ENCODE data around the gene DHH.
"Not testable (repeated sequence)": the region's sequence is repeated elsewhere in the genome, so short reads cannot be mapped to it uniquely, and the experiment has no call there.

DHH gene

GRCh38 chr12:49094160-49094974 lies at the start of gene DHH:
DHH (minus strand) TSS chr12:49094801; CDS start chr12:49094512, 289 bp downstream.
- H3K4me1 Mint-ChIP-seq = peaks cover 35% of the 10 kb centered on the region
- peak within 1 kb of the TSS; percentile 35 for H3K4me3 Mint-ChIP-seq
- ATAC-seq (replicated peaks; ENCODE audit: extremely low read depth, poor library complexity, severe bottlenecking) (no peak), DNase-seq (ENCODE audit: low spot score in 2 of 2) (no peak)
- H3K27ac Mint-ChIP-seq (ENCODE audit: low read depth) = peak within 1 kb of the TSS; percentile 69
- H3K36me3 Mint-ChIP-seq (ENCODE audit: insufficient read depth) = peaks cover 38% of the 10 kb centered on the region
- H3K9me3 Mint-ChIP-seq = no peaks in the 10 kb centered on the region
- H3K27me3 Mint-ChIP-seq = peaks cover 63% of the 10 kb centered on the region

- Mint-ChIP-seq H3K9me3 (no peaks in the 10 kb centered on the region), H3K27me3 (no peaks in the 10 kb centered on the region), H3K27ac (ENCODE audit: low read depth) (no peak overlapping the region), H3K4me1 (no peaks in the 10 kb centered on the region), H3K36me3 (ENCODE audit: insufficient read depth) (peaks cover 1% of the 10 kb centered on the region), H3K4me3 (no peak overlapping the region)
- no peak for DNase-seq (ENCODE audit: low spot score in 2 of 2)
- ATAC-seq (replicated peaks; ENCODE audit: extremely low read depth, poor library complexity, severe bottlenecking) = no peak
Observed at GRCh38 chr12:49144384-49144783, 49.8 kb upstream of the DHH start.

DNA sequence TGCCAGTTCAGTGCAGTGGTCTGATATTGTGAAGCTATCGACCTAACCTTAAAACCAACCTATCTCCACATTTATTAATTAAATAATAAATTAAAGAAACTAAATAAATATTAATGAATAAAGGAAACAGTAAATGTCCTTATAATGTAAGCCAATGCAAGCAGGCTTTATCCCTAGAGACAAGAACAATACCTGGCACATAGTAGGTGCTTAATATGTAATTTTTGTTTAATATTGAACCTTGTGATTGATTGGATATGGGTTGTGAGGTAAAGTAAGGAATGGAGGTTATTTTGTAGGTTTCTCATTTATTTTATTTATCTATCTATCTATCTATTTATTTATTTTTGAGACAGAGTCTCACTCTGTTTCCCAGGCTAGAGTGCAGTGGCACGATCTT lies 44.4 kb upstream of the DHH start:
- Mint-ChIP-seq H3K36me3 (ENCODE audit: insufficient read depth) (peaks cover 3% of the 10 kb centered on the region), H3K4me3 (no peak overlapping the region)

GRCh38 chr12:49138587-49138986 lies 44.0 kb upstream of the DHH start:
- no peak overlapping the region for H3K27ac Mint-ChIP-seq (ENCODE audit: low read depth)
- H3K4me1 Mint-ChIP-seq = no peaks in the 10 kb centered on the region
- DNase-seq (ENCODE audit: low spot score in 2 of 2) (no peak), ATAC-seq (replicated peaks; ENCODE audit: extremely low read depth, poor library complexity, severe bottlenecking) (no peak)
- H3K4me3 Mint-ChIP-seq = no peak overlapping the region
- no peaks in the 10 kb centered on the region for H3K27me3 Mint-ChIP-seq
- no peaks in the 10 kb centered on the region for H3K9me3 Mint-ChIP-seq
- peaks cover 3% of the 10 kb centered on the region for H3K36me3 Mint-ChIP-seq (ENCODE audit: insufficient read depth)

More for the DNA sequence above, 44.4 kb upstream of the DHH start:
- H3K4me1 Mint-ChIP-seq = no peaks in the 10 kb centered on the region
- ATAC-seq (replicated peaks; ENCODE audit: extremely low read depth, poor library complexity, severe bottlenecking) (no peak), DNase-seq (ENCODE audit: low spot score in 2 of 2) (no peak)
- H3K27me3 Mint-ChIP-seq = no peaks in the 10 kb centered on the region
- no peak overlapping the region for H3K27ac Mint-ChIP-seq (ENCODE audit: low read depth)
- no peaks in the 10 kb centered on the region for H3K9me3 Mint-ChIP-seq

DNA sequence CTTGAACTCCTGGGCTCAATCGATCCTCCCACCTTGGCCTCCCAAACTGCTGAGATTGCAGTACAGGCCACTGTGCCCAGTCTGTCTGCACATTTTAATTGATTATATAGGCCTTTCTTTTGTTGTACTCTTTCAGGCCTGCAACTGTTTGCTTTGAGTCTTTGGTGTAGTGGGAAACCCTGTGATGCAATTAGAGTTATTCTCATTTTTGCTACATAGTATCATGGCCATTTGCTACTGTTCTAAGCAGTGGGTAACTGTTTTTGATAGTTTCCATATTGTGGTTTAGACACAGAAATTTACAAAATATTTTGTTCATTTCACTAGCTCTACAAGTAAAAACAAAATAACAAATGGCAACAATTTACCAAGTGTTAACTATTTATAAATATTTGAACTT lies 42.9 kb upstream of the DHH start:
- no peak for DNase-seq (ENCODE audit: low spot score in 2 of 2)
- Mint-ChIP-seq H3K4me3 (no peak overlapping the region), H3K27me3 (no peaks in the 10 kb centered on the region), H3K9me3 (no peaks in the 10 kb centered on the region), H3K36me3 (ENCODE audit: insufficient read depth) (peaks cover 3% of the 10 kb centered on the region), H3K27ac (ENCODE audit: low read depth) (no peak overlapping the region), H3K4me1 (no peaks in the 10 kb centered on the region)
- ATAC-seq (replicated peaks; ENCODE audit: extremely low read depth, poor library complexity, severe bottlenecking) = no peak

DNA sequence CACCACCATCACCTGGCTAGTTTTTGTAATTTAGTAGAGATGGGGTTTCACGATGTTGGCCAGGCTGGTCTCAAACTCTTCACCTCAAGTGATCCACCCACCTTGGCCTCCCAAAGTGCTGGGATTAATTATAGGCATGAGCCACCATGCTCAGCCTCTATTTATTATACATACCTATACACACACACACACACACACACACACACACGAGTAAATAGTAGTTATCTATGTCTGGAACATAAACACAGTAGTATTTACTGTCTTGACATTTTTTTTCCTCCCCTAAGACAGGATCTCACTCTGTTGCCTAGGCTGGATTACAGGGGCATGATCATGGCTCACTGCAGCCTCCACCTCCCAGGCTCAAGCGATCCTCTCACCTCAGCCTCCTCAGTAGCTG lies 42.4 kb upstream of the DHH start:
- not testable (repeated sequence) for H3K36me3 Mint-ChIP-seq (ENCODE audit: insufficient read depth); DNase-seq (ENCODE audit: low spot score in 2 of 2); H3K4me3 Mint-ChIP-seq; H3K27ac Mint-ChIP-seq (ENCODE audit: low read depth); H3K9me3 Mint-ChIP-seq; H3K4me1 Mint-ChIP-seq; H3K27me3 Mint-ChIP-seq; ATAC-seq (replicated peaks; ENCODE audit: extremely low read depth, poor library complexity, severe bottlenecking)

DNA sequence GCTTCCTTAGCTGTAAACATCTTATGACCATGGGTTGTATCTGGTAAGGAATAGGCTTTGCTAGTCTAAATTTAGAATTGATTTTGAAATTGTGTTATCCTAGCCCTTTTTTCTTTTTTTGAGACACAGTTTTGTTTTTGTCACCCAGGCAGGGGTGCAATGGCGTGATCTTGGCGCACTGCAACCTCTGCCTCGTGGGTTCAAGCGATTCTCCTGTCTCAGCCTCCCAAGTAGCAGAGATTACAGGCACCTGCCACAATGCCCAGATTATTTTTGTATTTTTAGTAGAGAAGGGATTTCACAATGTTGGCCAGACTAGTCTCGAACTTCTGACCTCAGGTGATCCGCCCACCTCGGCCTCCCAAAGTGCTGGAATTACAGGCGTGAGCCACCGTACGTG lies 39.0 kb upstream of the DHH start:
- no peak overlapping the region for H3K27ac Mint-ChIP-seq (ENCODE audit: low read depth)

DNA sequence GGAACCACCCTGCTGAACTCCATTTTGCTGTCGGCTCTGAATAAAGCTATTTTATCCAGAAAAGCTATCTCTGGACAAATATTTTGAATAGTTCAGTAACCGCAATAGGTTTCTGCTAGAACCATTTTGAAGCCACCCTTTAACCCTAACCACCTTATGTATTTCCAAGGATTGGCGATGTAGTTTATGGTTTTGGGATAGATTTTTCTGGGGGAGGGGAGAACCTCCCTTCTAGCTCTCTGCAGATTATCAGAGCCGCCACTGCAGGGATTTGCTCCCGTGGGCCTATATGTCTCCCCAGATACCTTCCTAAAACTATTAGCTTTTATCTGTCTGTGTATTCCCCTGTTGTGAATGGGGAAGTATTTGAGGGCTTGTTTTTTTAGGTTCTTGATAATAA lies 38.4 kb upstream of the DHH start:
- Mint-ChIP-seq H3K4me1 (peaks cover 33% of the 10 kb centered on the region), H3K4me3 (no peak overlapping the region), H3K36me3 (ENCODE audit: insufficient read depth) (peaks cover 35% of the 10 kb centered on the region), H3K9me3 (no peaks in the 10 kb centered on the region), H3K27ac (ENCODE audit: low read depth) (no peak overlapping the region), H3K27me3 (no peaks in the 10 kb centered on the region)
- ATAC-seq (replicated peaks; ENCODE audit: extremely low read depth, poor library complexity, severe bottlenecking) (no peak), DNase-seq (ENCODE audit: low spot score in 2 of 2) (no peak)

More for the DNA sequence above, 39.0 kb upstream of the DHH start:
- H3K27me3 Mint-ChIP-seq = no peaks in the 10 kb centered on the region
- no peak for ATAC-seq (replicated peaks; ENCODE audit: extremely low read depth, poor library complexity, severe bottlenecking)
- peaks cover 33% of the 10 kb centered on the region for H3K36me3 Mint-ChIP-seq (ENCODE audit: insufficient read depth)
- no peak for DNase-seq (ENCODE audit: low spot score in 2 of 2)
- no peaks in the 10 kb centered on the region for H3K9me3 Mint-ChIP-seq
- no peak overlapping the region for H3K4me3 Mint-ChIP-seq
- peaks cover 33% of the 10 kb centered on the region for H3K4me1 Mint-ChIP-seq

DNA sequence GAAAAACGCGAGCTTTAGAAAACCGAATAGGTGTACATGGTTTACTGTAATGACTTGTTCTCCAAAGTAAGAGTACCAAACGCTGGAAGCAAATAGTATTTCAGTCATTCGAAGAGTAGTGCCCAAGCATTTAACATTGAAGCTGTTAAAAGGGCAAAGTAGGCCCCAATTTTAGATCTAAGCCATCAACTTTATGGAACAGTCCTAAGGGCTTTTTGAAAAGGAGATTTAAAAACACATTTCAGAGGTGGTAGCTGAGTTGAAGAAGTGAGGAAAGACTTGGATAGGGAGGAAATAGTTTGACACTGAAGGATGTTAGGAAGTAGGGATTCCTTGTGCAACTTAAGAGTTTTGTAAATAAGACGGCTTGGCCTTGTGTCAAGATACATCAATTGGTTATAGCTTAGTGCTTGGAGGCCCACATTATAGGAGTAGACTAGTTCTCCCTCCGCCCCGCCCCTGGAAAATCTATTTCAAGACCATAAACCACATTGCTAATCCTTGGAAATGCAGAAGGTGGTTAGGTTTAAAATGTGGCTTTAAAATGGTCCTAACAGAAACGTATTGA lies 37.4 kb upstream of the DHH start:
- peaks cover 42% of the 10 kb centered on the region for H3K4me1 Mint-ChIP-seq
- H3K4me3 Mint-ChIP-seq = peak overlapping the region; percentile 98
- peak overlapping the region; percentile 96 for H3K27ac Mint-ChIP-seq (ENCODE audit: low read depth)
- H3K36me3 Mint-ChIP-seq (ENCODE audit: insufficient read depth) = peaks cover 45% of the 10 kb centered on the region
- ATAC-seq (replicated peaks; ENCODE audit: extremely low read depth, poor library complexity, severe bottlenecking) (no peak), DNase-seq (ENCODE audit: low spot score in 2 of 2) (no peak)
- H3K9me3 Mint-ChIP-seq = no peaks in the 10 kb centered on the region
- H3K27me3 Mint-ChIP-seq = no peaks in the 10 kb centered on the region

GRCh38 chr12:49131051-49131893 lies 36.7 kb upstream of the DHH start, which contains the start of gene TUBA1B:
TUBA1B (minus strand) TSS chr12:49131395; CDS start chr12:49131300, 95 bp downstream.
- peaks cover 45% of the 10 kb centered on the region for H3K4me1 Mint-ChIP-seq

GRCh38 chr12:49130151-49131050 lies 35.8 kb upstream of the DHH start:
- H3K4me3 Mint-ChIP-seq = peak overlapping the region; percentile 98
- no peaks in the 10 kb centered on the region for H3K27me3 Mint-ChIP-seq
- DNase-seq (ENCODE audit: low spot score in 2 of 2) (peak; percentile 81 to 85), ATAC-seq (replicated peaks; ENCODE audit: extremely low read depth, poor library complexity, severe bottlenecking) (peak; percentile 73)
- peaks cover 45% of the 10 kb centered on the region for H3K4me1 Mint-ChIP-seq
- H3K27ac Mint-ChIP-seq (ENCODE audit: low read depth) = peak overlapping the region; percentile 96
- no peaks in the 10 kb centered on the region for H3K9me3 Mint-ChIP-seq
- H3K36me3 Mint-ChIP-seq (ENCODE audit: insufficient read depth) = peaks cover 45% of the 10 kb centered on the region

More at GRCh38 chr12:49131051-49131893, 36.7 kb upstream of the DHH start, which contains the start of gene TUBA1B:
- ATAC-seq (replicated peaks; ENCODE audit: extremely low read depth, poor library complexity, severe bottlenecking) (peak; percentile 75), DNase-seq (ENCODE audit: low spot score in 2 of 2) (peak; percentile 78 to 83)
- Mint-ChIP-seq H3K9me3 (no peaks in the 10 kb centered on the region), H3K27me3 (no peaks in the 10 kb centered on the region), H3K36me3 (ENCODE audit: insufficient read depth) (peaks cover 46% of the 10 kb centered on the region), H3K4me3 (peak within 1 kb of the TSS; percentile 98), H3K27ac (ENCODE audit: low read depth) (peak within 1 kb of the TSS; percentile 96)
